ENCODE results near the gene SLAMF1. TPM values are rescaled to one million over a fixed set of nuclear protein-coding genes. Genes with fewer than 3 reads are reported as not detected.
A peak's percentile ranks its signal among the peaks of the same experiment; 100 is the strongest.

Gene SLAMF1
- total and polyA plus RNA-seq, 9 of the 15 experiments (the other 6 are each of a cell fraction or from before 2014, with no cell fraction given): 0.04 to 0.17 (median 0.11) TPM; not detected in 4

GRCh38 chr1:160567858-160568682 is 78.8 kb downstream of the SLAMF1 start (continued):
- TF ChIP-seq ZNF592 (IDR thresholded peaks at IDR 0.05) (peak; percentile 89), FOXK2 (conservative IDR thresholded peaks at IDR 0.05 in 1 of 2, IDR thresholded peaks at IDR 0.05 in 1 of 2; ENCODE audit: low read depth in 2 of 2) (no peak), PML (IDR thresholded peaks at IDR 0.05; ENCODE audit: low read length) (no peak), E2F6 (IDR thresholded peaks at IDR 0.05; ENCODE audit: borderline replicate concordance in 1 of 2, extremely low read depth in 1 of 2, insufficient read depth in 1 of 2, insufficient read length in 1 of 2, low read depth in 1 of 2, low read length in 1 of 2, poor library complexity in 1 of 2, severe bottlenecking in 1 of 2) (no peak), HDAC2 (IDR thresholded peaks at IDR 0.05) (no peak), ZNF584 (CRISPR knock-in tag; IDR thresholded peaks at IDR 0.05; ENCODE audit: low read depth) (0 out of 2 replicates have a peak, but pooled peaks have one; percentile 61), NFE2 (IDR thresholded peaks at IDR 0.05; ENCODE audit: low read depth) (peak; percentile 41; the same call in 1 of the 2 replicates), LARP7 (IDR thresholded peaks at IDR 0.05) (no peak), ZNF639 (CRISPR knock-in tag; conservative IDR thresholded peaks at IDR 0.05 in 1 of 2, IDR thresholded peaks at IDR 0.05 in 1 of 2) (peak in 1 of 2 experiments; percentile 36; a peak in 2 of 4 replicates), GATA2 (CRISPR knock-in tag; IDR thresholded peaks at IDR 0.05) (no peak), SRF (CRISPR knock-in tag; IDR thresholded peaks at IDR 0.05) (no peak), ZNF121 (CRISPR knock-in tag; conservative IDR thresholded peaks at IDR 0.05) (no peak), ZNF780A (CRISPR knock-in tag; IDR thresholded peaks at IDR 0.05) (no peak), ARHGAP35 (IDR thresholded peaks at IDR 0.05; ENCODE audit: partially characterized antibody) (no peak), ZNF354B (CRISPR knock-in tag; IDR thresholded peaks at IDR 0.05) (no peak), JUN (IDR thresholded peaks at IDR 0.05; ENCODE audit: borderline replicate concordance, low read depth, low read length) (no peak), JUN (CRISPR knock-in tag; IDR thresholded peaks at IDR 0.05; ENCODE audit: borderline replicate concordance) (no peak), CC2D1A (IDR thresholded peaks at IDR 0.05) (no peak), BMI1 (IDR thresholded peaks at IDR 0.05; ENCODE audit: low read length) (no peak), BCOR (IDR thresholded peaks at IDR 0.05) (no peak), ADNP (tag; IDR thresholded peaks at IDR 0.05) (no peak), TOE1 (IDR thresholded peaks at IDR 0.05; ENCODE audit: borderline replicate concordance) (no peak), TOE1 (CRISPR knock-in tag; IDR thresholded peaks at IDR 0.05; ENCODE audit: borderline replicate concordance, low read depth) (no peak)
